Amniotic epithelial cell (primary cell): ENCODE data around the gene VAMP2.

Source experiments
- DNase-seq: peaks from one replicate; pipeline ENCODE4 v3.0.0-alpha.2; 2010; ENCODE audit warnings: low read depth

The VAMP2 gene

GRCh38 chr17:8162233-8162996, at the start of gene VAMP2:
Gene VAMP2 (minus strand): TSS chr17:8162948. CDS start chr17:8162879, 69 bp downstream.
- no peak for DNase-seq

DNA sequence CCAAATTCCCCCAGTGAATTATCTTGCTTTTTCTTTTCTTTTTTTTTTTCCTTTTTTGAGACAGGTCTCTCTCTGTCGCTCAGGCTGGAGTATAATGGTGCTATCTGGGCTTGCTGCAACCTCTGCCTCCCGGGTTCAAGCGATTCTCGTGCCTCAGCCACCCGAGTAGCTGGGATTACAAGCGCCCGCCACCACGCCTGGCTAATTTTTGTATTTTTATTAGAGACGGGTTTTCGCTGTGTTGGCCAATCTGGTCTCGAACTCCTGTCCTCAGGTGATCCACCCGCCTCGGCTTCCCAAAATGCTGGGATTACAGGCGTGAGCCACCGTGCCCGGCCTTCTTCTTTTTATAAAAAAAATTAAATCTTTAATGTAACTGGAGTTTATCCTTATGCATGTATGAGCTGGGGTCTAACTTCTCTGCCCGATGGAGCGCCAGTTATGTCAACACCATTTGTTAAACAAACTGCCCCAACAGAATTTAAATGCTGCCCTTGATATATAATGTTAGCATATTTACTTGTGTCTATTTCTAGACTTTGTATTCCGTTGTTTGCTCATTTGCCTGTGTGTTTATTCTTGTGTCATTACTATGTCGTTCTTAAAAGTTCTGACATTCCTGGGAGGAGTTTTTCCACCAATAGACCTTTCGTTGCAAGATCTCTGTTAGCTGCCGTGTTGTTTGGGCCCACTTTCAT, 48.2 kb upstream of the VAMP2 start:
- DNase-seq: no peak

DNA sequence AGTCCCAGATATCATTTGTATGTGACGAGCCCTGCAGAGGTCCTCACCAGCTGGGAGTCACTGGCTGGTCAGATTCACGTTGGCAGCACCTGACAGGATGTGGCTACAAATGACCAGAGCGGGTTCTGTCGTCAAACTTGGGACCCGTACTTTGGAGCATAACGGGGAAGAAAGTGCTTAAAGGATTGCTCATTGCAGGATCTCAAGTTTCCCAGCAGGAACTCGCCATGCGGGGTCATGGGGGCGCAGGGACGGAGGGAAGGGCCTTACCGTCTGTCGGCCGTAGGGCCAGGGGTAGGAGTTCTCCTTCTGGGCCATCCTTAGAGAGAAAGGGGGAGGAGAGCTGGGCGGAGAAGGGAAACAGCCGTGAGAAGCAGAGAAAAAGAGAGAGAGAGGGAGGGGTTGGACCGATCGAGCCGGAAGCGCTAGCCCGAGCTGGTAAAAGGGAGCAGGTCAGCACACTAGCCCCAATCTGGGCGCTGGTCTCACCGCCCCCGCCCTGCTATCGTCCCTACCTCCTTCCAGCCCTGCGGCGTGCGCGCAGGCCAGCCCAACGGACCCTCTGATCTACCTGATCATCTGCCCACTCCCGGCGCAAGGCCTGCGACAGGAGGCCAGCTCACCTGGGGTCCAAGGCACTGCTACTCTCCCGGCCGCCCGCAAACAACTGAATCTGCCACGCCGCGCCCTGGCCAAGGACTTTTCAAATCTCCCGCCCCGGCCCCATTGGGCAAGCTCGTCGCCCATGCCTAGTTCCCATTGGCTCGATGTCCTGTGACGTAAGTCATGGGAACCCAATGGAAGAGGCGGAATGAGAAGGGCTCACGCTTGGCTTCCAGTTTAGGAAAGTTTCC, 47.4 kb upstream of the VAMP2 start, which contains the start of gene AURKB:
AURKB (minus strand) TSS at position 669 of the 854 bp plus-strand sequence; CDS start at position 318, 351 bp downstream.
- peak; percentile 93 for DNase-seq

DNA sequence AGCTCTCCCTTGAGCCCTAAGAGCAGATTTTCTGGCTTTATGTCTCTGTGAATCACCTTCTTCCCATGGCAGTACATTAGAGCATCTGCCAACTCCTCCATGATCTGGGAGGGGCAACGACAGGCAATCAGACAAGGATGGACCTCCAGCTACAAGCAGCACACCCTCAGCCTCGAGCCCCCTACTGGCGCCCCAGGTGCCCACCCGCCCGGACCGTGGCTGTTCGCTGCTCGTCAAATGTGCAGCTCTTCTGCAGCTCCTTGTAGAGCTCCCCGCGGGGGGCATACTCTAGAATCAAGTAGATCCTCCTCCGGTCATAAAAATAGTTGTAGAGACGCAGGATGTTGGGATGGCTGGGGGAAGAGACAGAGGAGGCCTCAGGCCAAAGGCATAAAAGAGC, 43.8 kb upstream of the VAMP2 start:
- no peak for DNase-seq

GRCh38 chr17:8204761-8205555, 42.2 kb upstream of the VAMP2 start:
- no peak for DNase-seq

DNA sequence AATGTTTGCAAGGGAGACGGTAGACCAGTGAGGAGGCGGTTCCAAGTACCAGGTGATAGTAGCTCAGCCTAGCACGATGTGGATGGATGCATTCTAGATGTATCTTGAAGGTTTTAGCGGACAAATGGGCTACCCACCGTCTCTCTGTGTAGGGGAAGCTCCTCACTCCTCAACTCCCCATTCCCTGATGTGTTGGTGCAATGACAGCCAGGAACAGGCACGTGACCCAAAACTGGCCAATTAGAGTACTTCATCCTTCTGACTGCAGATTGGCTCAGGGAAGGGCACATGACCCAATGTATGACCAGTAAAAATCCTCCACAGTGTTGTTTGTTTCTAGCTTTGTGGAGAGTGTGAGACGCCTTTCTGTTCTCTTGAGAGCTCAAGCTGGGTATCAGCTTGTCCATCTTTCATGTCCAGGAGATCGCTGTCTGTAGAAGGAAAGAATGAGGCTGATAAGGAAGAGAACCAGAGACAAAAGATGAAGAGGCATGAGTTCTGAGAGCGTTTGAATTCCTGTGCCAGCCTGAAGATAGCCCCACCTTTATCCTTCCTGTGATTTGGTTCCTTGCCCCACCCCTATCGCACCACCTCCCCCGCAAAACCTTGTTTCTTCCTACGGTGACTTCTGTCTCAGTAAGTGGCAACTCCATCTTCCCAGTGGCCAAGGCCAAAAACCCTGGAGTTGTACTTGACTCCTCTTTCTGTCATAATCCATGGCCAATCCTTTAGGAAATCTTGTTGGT, 29.5 kb upstream of the VAMP2 start:
- DNase-seq: peak; percentile 96

GRCh38 chr17:8190506-8190905, 27.8 kb upstream of the VAMP2 start:
- DNase-seq: no peak

DNA sequence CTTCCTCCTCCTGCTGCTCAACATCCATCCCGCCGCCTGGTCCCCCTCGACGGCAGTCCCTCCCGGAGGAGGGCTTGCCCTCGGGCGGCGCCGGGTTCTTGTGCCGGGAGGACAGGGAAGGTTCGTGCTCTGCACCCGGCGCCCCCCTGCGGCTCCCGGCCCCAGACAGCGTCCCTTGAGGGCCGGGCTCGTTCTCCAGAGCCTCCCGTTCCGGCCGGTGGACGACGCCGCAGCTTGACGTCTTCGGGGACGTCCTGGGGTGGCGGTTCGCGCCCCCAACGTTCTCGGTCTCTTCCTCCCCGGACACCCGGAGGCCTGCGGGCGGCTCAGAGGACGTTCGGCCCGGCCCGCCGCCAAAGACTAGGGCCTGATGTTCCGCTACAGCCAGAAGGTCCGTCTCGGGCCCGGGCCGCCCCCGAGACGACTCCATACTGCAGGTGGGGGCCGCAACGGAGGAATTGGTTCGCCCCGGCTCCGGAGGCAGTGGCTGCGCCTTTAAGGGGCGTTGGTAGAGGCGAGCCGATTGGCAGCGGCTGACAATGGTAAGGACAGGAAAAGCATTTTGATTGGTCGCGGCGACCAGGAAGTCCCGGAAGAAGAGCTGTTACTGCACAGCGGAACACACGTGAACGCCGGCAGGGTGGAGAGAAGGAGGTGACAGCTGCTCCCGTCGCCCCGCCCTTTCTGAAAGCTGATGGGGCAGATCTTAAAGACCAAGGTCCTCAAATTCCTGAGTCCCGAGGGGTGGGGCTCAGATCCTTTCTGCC, 27.1 kb upstream of the VAMP2 start, which contains the start of gene BORCS6:
BORCS6 (minus strand) TSS at position 470 of the 767 bp plus-strand sequence; CDS start at position 430, 40 bp downstream.
- DNase-seq: peak; percentile 98

- no peak for DNase-seq
These were observed 26.4 kb upstream of the VAMP2 start for GRCh38 chr17:8189041-8189710.

GRCh38 chr17:8188263-8188839, 25.6 kb upstream of the VAMP2 start:
- no peak for DNase-seq

GRCh38 chr17:8187517-8188262, 24.9 kb upstream of the VAMP2 start:
- peak; percentile 99 for DNase-seq

DNA sequence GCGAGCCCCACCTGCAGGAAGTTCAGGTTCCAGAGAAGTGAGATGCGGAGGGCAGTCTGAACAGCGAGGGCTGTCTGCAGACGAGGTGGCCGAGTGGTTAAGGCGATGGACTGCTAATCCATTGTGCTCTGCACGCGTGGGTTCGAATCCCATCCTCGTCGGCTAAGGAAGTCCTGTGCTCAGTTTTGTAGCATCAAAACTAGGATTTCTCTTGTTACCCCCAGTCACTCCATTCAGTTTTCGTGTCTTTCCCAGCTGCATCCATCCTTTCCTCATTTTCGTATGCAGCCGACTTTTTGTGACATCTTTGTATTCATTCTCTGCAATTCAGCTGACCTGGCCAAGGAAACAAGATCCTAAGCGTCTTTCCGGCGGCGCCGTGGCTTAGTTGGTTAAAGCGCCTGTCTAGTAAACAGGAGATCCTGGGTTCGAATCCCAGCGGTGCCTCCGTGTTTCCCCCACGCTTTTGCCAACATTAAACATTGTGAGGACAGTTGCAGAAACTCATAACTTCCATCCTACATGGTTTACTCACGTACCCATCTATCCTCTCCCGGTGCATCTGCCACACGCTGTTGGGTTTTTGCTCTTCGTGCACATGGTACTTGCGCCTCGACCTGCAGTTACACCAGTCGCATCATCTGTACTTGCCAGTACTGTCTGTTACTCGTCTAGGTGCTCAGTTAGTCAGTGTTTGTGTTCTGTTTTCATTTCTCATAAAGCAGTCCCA, 24.2 kb upstream of the VAMP2 start:
- peak; percentile 92 for DNase-seq

GRCh38 chr17:8186446-8186786, 23.7 kb upstream of the VAMP2 start:
- DNase-seq: no peak

- DNase-seq: peak; percentile 44
These were observed 23.1 kb upstream of the VAMP2 start for GRCh38 chr17:8185582-8186445.

GRCh38 chr17:8176998-8177731, 14.4 kb upstream of the VAMP2 start:
- no peak for DNase-seq
